NT2/D1 (cell line): ENCODE measurements around the gene PLXNA4.

Experiments
- YY1 ChIP-seq: IDR thresholded peaks from 2 replicates; pipeline ENCODE4 v1.6.1; 2011; ENCODE audit not compliant: insufficient read length, insufficient read depth
- ZNF274 ChIP-seq: IDR thresholded peaks from 2 replicates; pipeline ENCODE4 v1.6.1; 2011; ENCODE audit warnings: mild to moderate bottlenecking, low read depth, low read length

GRCh38 chr7:132149436-132150304, 426.6 kb downstream of the PLXNA4 start:
- TF ChIP-seq ZNF274 (no peak), YY1 (no peak)
